ENCODE measurements around the gene SPPL3.

DNA sequence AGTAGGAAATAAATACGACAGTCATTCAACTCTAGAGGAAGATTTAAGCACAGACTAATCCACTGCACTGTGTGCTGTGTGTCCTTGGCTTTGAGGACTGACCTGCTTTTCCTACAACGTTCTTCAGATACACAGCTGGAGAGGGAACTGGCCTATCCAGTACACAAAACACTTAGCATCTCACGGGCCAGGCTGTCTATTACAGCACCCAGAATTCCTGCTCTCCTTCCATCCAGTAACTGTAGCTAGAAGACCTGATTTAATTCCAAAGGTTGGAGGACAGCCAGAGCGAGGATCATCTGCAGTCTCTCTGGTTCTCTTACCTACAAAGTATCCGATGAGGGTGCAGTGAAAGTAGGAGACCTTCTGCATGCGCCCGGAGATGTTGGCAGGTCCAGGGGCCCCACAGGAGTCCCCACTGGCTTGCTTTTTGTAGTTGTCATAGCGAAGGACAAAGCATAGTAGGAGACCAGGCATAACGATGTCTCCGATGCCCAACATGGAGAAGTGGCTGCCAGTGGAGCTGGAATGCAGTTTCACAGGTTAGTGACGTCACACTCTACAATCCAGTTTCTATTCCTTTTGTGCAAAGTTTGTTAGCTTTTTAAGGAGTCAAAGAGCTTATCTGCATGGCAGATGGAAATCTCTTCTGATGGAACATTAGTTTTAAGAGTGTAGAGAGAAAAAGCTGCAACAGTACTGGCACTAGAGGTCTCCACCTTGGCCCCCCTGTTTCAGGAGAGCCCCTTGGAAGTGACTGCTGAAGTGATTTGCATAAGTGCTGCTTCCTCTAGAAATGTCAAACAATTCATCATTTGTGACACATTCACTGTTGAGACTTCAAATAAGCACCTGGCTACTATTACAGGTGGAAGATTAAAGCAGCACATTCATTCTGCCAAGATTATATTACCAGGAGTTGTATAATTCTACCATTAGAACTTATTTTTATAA, 136.8 kb downstream of the SPPL3 start:
- TF ChIP-seq, protein P1, sequence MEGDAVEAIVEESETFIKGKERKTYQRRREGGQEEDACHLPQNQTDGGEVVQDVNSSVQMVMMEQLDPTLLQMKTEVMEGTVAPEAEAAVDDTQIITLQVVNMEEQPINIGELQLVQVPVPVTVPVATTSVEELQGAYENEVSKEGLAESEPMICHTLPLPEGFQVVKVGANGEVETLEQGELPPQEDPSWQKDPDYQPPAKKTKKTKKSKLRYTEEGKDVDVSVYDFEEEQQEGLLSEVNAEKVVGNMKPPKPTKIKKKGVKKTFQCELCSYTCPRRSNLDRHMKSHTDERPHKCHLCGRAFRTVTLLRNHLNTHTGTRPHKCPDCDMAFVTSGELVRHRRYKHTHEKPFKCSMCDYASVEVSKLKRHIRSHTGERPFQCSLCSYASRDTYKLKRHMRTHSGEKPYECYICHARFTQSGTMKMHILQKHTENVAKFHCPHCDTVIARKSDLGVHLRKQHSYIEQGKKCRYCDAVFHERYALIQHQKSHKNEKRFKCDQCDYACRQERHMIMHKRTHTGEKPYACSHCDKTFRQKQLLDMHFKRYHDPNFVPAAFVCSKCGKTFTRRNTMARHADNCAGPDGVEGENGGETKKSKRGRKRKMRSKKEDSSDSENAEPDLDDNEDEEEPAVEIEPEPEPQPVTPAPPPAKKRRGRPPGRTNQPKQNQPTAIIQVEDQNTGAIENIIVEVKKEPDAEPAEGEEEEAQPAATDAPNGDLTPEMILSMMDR (IDR thresholded peaks at IDR 0.05) = no peak
- TF ChIP-seq POLR2A (IDR thresholded peaks at IDR 0.05) = no peak
